ENCODE results near the gene TTC28. TPM values are rescaled to one million over a fixed set of nuclear protein-coding genes. Genes with fewer than 3 reads are reported as not detected.

Gene TTC28
- total RNA-seq, 1 donor from 2014 or later: 1.3 TPM

DNA sequence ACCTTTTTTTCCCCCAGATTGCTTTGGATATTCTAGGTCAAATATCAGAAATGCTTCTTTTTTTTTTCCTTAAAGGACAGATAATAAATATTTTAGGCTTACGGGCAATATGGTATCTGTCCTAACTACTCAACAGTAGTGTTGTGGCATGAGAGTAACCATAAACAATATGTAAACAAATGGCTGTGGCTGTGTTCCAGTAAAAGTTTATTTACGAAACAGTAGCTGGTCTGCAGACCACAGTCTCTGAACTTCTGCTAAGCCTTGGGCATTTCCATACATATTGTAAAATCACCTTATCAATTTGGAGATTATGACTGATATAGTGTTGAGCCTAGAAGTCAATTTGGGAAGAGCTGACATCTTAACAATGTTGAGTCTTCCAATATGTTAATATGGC, 621.6 kb downstream of the TTC28 start:
- FAIRE-seq: no peak
- no peaks in the 10 kb centered on the region for H3K27me3 ChIP-seq (ENCODE audit: control insufficient read depth, insufficient read depth, low read length)
- no peaks in the 10 kb centered on the region for H3K36me3 ChIP-seq (ENCODE audit: control insufficient read depth, insufficient read depth, low read length)
- no peak overlapping the region for H3K4me3 ChIP-seq (ENCODE audit: low read depth, low read length)
- DNase-seq (ENCODE audit: low read depth): no peak
- TF ChIP-seq, protein P1, sequence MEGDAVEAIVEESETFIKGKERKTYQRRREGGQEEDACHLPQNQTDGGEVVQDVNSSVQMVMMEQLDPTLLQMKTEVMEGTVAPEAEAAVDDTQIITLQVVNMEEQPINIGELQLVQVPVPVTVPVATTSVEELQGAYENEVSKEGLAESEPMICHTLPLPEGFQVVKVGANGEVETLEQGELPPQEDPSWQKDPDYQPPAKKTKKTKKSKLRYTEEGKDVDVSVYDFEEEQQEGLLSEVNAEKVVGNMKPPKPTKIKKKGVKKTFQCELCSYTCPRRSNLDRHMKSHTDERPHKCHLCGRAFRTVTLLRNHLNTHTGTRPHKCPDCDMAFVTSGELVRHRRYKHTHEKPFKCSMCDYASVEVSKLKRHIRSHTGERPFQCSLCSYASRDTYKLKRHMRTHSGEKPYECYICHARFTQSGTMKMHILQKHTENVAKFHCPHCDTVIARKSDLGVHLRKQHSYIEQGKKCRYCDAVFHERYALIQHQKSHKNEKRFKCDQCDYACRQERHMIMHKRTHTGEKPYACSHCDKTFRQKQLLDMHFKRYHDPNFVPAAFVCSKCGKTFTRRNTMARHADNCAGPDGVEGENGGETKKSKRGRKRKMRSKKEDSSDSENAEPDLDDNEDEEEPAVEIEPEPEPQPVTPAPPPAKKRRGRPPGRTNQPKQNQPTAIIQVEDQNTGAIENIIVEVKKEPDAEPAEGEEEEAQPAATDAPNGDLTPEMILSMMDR (IDR thresholded peaks at IDR 0.05; ENCODE audit: insufficient read depth, low read length, severe bottlenecking): no peak

DNA sequence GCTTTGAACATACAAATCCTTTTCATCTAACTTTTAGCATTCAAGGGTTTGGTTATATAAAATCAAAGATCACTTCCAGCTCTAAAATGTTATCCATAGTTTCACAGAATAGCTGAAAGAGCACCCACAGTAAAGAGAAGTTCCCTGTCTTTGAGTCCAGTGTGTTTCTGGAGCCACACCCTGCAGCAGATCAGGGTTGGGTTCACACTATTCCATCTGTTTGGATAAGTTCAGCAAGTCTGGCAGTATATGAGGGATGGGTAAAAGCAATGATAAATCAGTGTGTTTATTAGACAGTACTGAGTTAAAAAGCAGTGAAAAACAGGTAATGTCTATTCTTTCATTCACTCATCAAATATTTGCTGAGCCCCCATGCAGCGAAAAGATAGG, 624.8 kb downstream of the TTC28 start:
- FAIRE-seq (no peak), DNase-seq (ENCODE audit: low read depth) (no peak)
- TF ChIP-seq, protein P1 (IDR thresholded peaks at IDR 0.05; ENCODE audit: insufficient read depth, low read length, severe bottlenecking): no peak
- Histone ChIP-seq H3K27me3 (ENCODE audit: control insufficient read depth, insufficient read depth, low read length) (no peaks in the 10 kb centered on the region), H3K4me3 (ENCODE audit: low read depth, low read length) (no peak overlapping the region), H3K36me3 (ENCODE audit: control insufficient read depth, insufficient read depth, low read length) (no peaks in the 10 kb centered on the region)

DNA sequence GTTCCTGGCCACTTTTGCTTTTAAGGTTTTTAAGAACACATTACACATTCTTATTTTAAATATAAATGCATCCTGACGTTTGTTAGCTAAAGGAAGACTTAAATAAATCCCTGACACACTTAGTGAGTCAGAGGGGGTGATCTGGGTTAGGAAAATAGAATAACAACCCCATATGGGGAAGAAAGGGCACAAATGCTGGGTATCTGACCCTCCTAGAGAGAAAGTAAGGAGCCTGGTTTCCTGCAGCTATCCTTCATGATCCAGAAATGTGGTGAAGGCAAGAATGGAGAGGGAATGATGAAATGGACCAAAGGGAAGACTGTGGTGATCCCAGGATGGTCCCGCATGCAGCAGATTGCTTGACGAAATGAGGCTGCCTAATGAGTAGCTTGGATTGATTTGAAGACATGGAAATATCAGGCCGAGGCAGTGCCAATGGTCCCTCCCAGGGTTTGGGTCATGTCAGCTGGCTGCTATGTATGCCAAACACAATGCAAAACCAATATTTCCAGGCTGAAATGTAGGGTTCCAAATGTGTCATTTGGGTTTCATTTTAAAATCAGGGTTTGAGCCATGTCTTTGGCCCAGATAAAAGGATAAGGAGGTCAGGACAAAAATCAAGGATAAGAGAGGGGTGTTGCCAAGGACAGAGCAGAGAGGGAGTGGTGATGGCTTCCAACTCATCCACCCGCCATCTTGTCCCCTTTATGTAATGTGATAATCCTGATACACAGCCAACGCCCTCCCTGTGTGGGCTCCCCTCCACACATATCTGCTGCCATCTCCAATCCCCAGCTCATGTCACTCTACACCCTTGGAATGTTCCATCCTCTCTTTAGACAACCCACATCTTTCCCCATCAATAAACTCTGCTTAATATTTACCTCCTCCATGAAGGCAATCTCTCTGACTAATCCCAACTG, 625.5 kb downstream of the TTC28 start:
- DNase-seq (ENCODE audit: low read depth): no peak
- TF ChIP-seq, protein P1 (IDR thresholded peaks at IDR 0.05; ENCODE audit: insufficient read depth, low read length, severe bottlenecking): no peak
- Histone ChIP-seq H3K27me3 (ENCODE audit: control insufficient read depth, insufficient read depth, low read length) (no peaks in the 10 kb centered on the region), H3K4me3 (ENCODE audit: low read depth, low read length) (no peak overlapping the region), H3K36me3 (ENCODE audit: control insufficient read depth, insufficient read depth, low read length) (no peaks in the 10 kb centered on the region)
- no peak for FAIRE-seq

DNA sequence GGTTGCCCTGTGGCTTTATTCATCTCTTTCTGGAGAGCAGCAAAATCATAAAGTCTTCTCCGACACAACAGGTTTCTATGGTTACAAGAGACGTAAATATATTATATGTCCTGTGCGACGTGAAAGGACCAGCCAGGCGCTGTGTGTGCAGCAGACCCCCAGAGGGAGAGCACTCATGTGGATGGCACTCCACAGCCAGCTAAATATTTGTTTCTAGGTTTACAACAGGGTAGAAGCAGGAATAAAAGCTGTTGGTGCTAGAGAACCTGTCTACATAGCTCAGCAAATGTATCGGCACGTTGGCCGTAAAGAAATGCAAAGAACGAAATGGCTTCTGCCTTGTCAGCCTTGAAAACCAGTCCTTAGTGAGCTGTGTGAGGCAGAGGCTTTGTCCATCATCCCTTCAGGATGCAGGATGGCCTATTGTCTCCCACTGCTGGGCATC, 626.8 kb downstream of the TTC28 start:
- DNase-seq (ENCODE audit: low read depth): no peak
- no peaks in the 10 kb centered on the region for H3K27me3 ChIP-seq (ENCODE audit: control insufficient read depth, insufficient read depth, low read length)
- no peaks in the 10 kb centered on the region for H3K36me3 ChIP-seq (ENCODE audit: control insufficient read depth, insufficient read depth, low read length)
- H3K4me3 ChIP-seq (ENCODE audit: low read depth, low read length): no peak overlapping the region
- no peak for FAIRE-seq
- TF ChIP-seq, protein P1 (IDR thresholded peaks at IDR 0.05; ENCODE audit: insufficient read depth, low read length, severe bottlenecking): no peak

DNA sequence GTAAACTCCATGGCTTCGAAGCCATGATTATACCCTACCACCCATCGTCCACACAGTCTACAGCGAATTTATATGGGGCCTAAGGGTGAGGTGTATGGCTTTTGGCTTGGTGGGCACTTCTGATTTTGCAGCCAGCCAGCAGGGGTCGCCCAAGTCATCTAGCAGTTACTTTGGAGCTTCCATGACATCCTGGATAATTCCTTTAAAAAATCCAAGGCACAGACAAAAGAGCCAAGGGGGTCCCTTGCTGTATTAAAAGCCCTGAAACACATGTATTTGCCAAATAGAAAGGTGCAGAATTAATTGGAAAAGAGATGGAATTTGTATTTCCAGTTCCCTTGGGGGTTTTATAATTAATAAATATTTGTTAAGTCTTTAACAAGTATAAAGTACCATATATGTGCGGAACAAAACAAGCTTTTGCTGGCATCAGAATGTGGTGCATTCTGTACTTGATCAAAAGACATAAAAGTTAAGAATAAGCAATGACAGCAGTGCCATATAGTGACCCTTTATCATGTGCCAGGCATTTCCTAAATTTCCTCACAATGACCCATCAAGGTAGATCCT, 627.8 kb downstream of the TTC28 start:
- DNase-seq (ENCODE audit: low read depth) (peak; percentile 40), FAIRE-seq (no peak)
- H3K4me3 ChIP-seq (ENCODE audit: low read depth, low read length): no peak overlapping the region
- TF ChIP-seq, protein P1 (IDR thresholded peaks at IDR 0.05; ENCODE audit: insufficient read depth, low read length, severe bottlenecking): peak; percentile 83
- no peaks in the 10 kb centered on the region for H3K27me3 ChIP-seq (ENCODE audit: control insufficient read depth, insufficient read depth, low read length)
- no peaks in the 10 kb centered on the region for H3K36me3 ChIP-seq (ENCODE audit: control insufficient read depth, insufficient read depth, low read length)

Measured in bronchial epithelial cell (primary cell).